Activated CD4-positive, alpha-beta T cell treated with anti-CD3 and anti-CD28 coated beads, Interleukin-2, amount 50 U/mL, for 4 hours (primary cell): ENCODE data around the gene DNAL4.

Source experiments
- DNase-seq, 2 experiments: peaks; one replicate each; pipeline ENCODE4 v3.0.0-alpha.2; 2020

The DNAL4 gene

GRCh38 chr22:38793721-38794466, at the start of gene DNAL4:
DNAL4 (minus strand) TSS chr22:38794143; CDS start chr22:38782731, 11,412 bp downstream.
- peak; percentile 89 to 90 for DNase-seq

GRCh38 chr22:38843201-38843656, 49.3 kb upstream of the DNAL4 start:
- peak; percentile 21 to 23 for DNase-seq

- DNase-seq: no peak
These were observed 48.7 kb upstream of the DNAL4 start for GRCh38 chr22:38842512-38843200.

- DNase-seq: no peak
These were observed 47.7 kb upstream of the DNAL4 start for GRCh38 chr22:38841635-38842034.

DNA sequence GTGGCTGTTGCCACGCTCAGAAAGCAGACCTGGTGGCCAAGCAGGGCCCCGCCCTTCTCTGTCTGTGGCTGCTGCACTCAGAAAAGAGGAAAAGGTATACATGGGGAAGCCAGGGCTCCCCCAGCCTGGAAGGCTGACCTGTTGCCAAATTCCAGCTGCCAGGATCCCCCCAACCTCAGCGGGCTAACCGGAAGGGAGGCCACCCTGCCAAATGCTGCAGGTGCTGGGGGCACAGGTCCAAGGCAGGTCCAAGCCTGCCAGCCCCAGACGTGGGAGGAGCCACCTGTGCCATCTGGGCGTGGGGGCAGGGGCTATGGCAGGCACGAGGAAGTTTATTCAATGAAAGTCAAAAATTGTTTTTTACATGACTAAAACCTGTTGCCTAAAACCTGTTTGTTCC, 47.3 kb upstream of the DNAL4 start:
- no peak for DNase-seq

GRCh38 chr22:38840129-38840528, 46.2 kb upstream of the DNAL4 start:
- DNase-seq: no peak

GRCh38 chr22:38839686-38840085, 45.7 kb upstream of the DNAL4 start:
- DNase-seq: no peak

DNA sequence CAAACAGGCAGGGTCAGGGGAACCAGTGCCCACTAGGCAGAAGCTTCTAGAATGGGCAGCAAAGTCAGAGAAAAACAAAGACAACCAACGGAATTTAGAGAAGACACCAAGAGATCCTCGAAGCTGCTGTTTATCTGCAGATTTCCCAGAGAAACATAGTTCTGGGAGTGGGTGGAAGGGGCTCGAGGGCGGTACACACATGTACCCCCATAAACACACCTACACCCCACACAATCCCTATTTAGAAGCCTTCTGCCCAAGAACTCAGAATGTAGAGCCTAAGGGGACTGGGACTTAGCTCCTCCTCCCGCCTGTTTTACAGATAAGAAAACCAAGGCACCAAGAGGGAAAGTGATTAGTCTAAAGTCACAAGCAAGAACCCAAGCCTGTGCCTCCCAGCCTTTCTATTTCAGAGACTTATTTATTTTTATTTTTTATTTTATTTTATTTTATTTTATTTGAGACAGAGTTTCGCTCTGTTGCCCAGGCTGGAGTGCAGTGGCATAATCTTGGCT, 43.5 kb upstream of the DNAL4 start:
- DNase-seq: no peak

GRCh38 chr22:38835888-38836301, 42.0 kb upstream of the DNAL4 start:
- DNase-seq: no peak

- DNase-seq: no peak
These were observed 41.0 kb upstream of the DNAL4 start for GRCh38 chr22:38834991-38835390.

GRCh38 chr22:38834215-38834953, 40.4 kb upstream of the DNAL4 start:
- DNase-seq: no peak

GRCh38 chr22:38833061-38833460, 39.1 kb upstream of the DNAL4 start:
- no peak for DNase-seq

DNA sequence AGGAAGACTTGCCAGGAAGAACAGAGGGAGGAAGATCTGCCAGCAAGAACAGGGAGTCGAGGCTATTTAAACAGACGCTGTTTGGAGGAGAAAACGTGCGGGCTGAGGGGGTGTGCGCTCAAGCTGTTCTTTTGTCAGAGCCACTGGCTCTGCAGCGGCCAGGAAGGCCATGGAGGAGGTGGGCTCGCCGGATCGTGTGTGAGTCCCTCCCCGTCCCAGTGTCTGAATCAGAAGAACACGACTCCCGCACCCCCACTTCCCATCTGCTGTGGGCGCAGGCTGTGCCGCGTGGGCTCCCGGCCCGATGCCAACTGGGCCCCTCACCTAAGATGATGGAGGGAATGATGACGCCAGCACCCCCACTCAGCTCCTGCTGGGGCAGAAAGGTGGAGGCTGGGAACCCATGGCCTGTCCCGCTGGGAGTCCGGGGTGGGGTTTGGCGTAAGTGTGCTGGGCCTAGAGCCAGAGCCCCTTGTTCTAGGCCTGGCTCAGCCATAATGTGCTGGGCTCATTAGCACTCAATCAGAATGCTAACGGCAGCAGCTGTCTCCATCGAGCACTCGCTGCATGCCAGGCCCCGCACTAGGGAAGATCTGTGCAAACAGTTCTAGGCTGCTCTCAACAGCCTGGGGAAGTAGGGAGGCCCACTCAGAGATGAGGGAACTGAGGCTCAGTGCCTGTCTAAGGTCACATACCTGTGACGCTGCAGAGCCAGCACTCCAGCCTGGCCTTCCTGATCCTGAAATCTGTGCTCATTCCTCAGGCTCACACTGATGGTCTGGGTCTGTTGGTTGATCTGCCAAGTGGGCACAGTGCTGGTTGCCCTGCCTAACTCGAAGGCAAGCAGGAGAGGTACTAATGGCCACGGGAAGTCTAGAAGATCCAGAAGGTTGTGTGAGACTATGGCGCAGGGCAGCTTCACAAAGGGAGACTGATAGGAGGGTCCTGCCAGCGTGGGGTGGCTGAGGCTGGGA, 38.3 kb upstream of the DNAL4 start:
- no peak for DNase-seq

GRCh38 chr22:38831166-38831945, 37.4 kb upstream of the DNAL4 start:
- DNase-seq: no peak

GRCh38 chr22:38830845-38831108, 36.8 kb upstream of the DNAL4 start:
- no peak for DNase-seq

DNA sequence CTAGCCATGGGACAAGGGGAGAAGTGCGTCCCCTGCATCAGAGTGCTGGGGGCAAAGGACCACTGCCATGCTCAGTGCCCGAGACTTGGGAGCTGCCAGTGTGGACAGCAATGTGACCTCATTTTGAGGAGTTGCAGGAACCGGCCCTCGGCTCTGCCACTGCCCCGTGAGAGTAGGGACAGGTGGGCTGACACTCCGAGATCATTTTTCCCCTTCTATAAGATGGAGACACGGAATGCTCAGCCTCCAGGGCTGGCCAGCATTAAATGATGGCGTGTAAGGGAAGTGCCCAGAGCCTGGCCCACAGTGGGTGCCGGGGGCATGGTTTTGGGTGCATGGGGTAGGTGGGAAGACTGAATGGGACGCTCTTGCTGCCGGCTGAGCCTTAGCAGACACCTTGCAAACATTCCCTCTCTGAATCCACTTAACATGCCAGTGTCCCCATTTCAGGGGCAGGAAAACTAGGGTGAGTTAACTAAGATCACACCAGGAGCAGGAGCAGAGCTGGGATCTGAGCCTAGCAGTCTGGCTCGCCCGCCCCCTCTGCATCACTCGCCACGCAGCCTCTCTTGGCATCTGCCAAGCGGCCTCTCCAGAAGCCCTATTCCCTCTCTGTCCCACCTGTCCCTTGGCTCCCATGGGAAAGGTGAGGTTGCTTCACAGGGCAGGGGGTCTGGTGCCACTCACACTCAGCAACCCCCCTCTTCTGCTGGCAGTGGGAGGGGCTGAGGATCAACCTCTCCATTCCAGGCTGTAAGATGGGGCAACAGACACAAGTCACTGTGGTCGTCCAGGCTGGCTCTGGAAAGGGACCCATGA, 36.3 kb upstream of the DNAL4 start:
- no peak for DNase-seq

GRCh38 chr22:38829485-38829884, 35.5 kb upstream of the DNAL4 start:
- DNase-seq: no peak

DNA sequence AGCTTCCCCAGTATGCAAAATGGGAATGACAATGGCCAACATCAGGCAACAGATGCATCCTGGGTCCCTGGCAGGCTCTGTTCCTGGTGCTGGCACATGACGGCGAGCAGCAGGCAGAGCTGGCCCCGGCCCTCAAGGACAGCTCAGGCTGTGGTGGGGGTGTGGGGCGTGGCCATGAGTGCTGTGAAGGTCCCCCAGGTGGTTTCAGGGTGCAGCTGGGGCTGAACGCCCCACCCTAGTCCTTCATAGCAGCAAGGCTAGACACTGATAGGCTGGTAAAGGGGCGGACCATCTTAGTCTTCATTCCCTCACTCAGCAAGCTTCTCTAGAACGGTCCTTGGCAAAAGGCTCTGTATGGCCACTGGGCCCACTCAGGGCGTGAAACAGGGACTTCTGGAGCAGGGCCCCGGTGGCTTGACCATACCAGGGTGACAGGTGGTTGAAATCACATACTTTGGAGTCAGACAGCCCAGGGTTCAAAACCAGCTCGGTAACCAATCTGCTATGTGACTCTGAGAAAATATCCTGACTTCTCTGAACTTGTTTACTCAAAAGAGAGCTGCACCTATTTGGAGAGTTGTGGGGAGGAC, 34.8 kb upstream of the DNAL4 start:
- no peak for DNase-seq

DNA sequence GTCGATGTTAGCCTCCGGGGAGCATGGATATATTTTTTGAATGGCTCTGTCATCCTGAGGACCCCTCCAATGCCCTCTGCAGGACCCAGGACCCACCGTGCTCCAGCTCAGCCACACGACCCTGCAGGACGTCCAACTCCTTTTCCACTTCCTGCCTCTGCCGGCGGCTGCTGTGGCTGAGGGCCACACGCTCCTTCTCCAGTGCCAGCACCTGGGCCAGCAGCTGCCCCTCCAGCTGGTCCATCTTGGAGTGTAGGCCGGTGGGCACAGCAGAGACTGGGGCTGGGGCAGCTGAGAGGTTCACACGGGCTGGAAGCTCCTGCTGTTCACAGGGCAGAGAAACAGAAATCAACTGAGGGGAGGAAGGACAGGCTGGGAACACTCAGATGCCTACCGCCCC, 34.2 kb upstream of the DNAL4 start:
- no peak for DNase-seq

GRCh38 chr22:38827510-38827909, 33.6 kb upstream of the DNAL4 start:
- DNase-seq: no peak
